Upper lobe of right lung (tissue), 1 donor: ENCODE results near the gene MGAT1. TPM values are rescaled to one million over a fixed set of nuclear protein-coding genes. Genes with fewer than 3 reads are reported as not detected.

ENCODE experiments used
- ATAC-seq: fragments of 200-7000 bp; cut with Tn5 transposase; one replicate; pipeline ENCODE4 v1.9.1; 2020; ENCODE audit warnings: mild to moderate bottlenecking, moderate library complexity
- DNase-seq: peaks from one replicate; pipeline ENCODE4 v3.0.0-alpha.2; 2020
- H3K27ac ChIP-seq: fragments of 200-600 bp; one replicate; pipeline ENCODE4 v1.8.0; 2022
- H3K27me3 ChIP-seq: fragments of 200-600 bp; one replicate; pipeline ENCODE4 v1.8.0; 2022; ENCODE audit warnings: mild to moderate bottlenecking
- H3K36me3 ChIP-seq: fragments of 200-600 bp; one replicate; pipeline ENCODE4 v1.8.0; 2022
- H3K4me1 ChIP-seq: fragments of 200-600 bp; one replicate; pipeline ENCODE4 v1.8.0; 2022
- H3K4me3 ChIP-seq: fragments of 200-600 bp; one replicate; pipeline ENCODE4 v1.8.0; 2022; ENCODE audit warnings: mild to moderate bottlenecking
- H3K9me3 ChIP-seq: fragments of 200-600 bp; one replicate; pipeline ENCODE4 v1.8.0; 2022
- CTCF ChIP-seq: fragments of 200-600 bp; IDR thresholded peaks from one replicate; pipeline ENCODE4 v1.8.0; 2022; ENCODE audit warnings: antibody characterized with exemption
- intact Hi-C: fragments of 100-400 bp; cut with DNase I; formaldehyde crosslinking; loops from one replicate; pipeline ENCODE4 v1.11.0; 2022
- total RNA-seq: library from RNA; stranded (reverse); fragmentation: NEBNext Ultra II Directional; extraction: Animal tissue kit (Norgen Biotek cat#: 25700); gene quantifications from one replicate; pipeline ENCODE4 v1.2.1, GENCODE V29; 2021
- donor health status: DM: no; HTN: yes; CAD: no; lungs with severe emphysema.

MGAT1 gene
- total RNA-seq, 1 donor from 2014 or later = 216 TPM

DNA sequence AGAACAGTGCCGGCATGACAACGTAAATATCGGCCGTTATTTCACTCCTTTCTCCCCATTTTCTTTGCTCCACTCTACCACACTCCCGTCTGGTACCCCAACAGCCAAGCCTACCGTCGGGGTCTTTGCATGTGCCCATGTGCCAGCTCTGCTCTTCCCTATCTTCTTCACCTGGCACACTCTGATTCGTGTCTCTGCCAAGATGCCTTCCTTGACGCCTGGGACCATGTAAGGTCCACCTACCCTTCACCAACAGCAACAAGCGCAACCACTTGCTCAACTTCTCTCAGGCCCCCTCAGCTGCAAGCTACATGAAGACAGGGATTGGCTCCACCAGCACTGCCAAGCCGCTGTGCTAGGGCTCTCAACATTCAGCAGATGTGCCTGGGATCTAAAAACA, 4.4 kb downstream of the MGAT1 start:
- intact Hi-C loops = loop anchor here (10.0 kb wide), 1 partner anchor 57 kb away; no protein-coding TSS in a partner anchor
- ATAC-seq (no peak), DNase-seq (no peak)
- peaks cover 73% of the 10 kb centered on the region for H3K4me1 ChIP-seq
- H3K27me3 ChIP-seq = no peaks in the 10 kb centered on the region
- no peak overlapping the region for H3K4me3 ChIP-seq
- TF ChIP-seq CTCF = no peak
- peaks cover 41% of the 10 kb centered on the region for H3K36me3 ChIP-seq
- no peak overlapping the region for H3K27ac ChIP-seq
- H3K9me3 ChIP-seq = no peaks in the 10 kb centered on the region

DNA sequence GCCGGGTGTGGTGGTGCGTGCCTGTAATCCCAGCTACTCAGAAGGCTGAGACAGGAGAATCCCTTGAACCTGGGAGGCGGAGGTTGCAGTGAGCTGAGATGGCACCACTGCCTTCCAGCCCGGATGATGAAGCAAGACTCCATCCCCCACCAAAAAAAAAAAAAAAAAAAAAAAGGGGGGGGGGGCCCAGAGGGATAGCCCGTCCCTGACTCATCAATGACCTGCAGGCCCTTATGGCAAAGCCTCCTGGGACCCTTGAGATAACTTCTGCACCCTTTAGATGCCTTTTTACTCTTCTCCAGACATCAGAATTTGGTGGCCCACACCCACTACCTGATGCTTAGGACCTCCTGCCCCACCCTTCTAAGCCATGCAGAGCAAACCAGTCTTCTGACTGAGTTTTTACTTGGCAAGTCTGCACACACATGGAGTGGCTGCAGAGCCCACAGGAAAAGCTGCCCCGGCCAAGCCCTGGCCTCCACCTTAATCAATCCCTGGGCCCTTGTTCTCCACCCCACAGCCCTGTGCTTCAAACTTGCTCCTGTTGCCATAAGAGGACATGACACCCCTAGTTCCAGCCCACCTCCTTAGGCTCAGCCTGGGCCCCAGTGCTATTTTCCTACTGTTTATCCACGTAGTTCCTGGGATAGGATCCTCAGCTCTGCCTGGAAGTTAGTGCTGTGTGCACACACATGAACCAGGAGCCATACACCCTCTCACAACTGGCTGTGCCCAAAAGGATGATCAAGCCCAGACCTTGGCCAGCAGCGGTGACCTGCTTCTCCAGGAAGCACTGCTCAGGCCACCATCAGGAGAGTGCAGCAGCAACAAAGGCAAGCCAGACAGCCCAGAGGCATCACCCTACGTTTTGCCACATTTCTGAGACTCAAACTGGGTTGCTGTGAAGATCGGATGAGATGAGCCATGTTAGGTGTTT, 5.1 kb downstream of the MGAT1 start:
- Histone ChIP-seq H3K36me3 (peaks cover 48% of the 10 kb centered on the region), H3K4me1 (peaks cover 73% of the 10 kb centered on the region), H3K27me3 (no peaks in the 10 kb centered on the region), H3K27ac (no peak overlapping the region), H3K4me3 (no peak overlapping the region), H3K9me3 (no peaks in the 10 kb centered on the region)
- intact Hi-C loops = loop anchor here (10.0 kb wide), 1 partner anchor 57 kb away; no protein-coding TSS in a partner anchor
- no peak for TF ChIP-seq CTCF
- DNase-seq (no peak), ATAC-seq (no peak)

- intact Hi-C loops = loop anchor here (10.0 kb wide), 1 partner anchor 59 kb away; no protein-coding TSS in a partner anchor
- Histone ChIP-seq H3K27me3 (no peaks in the 10 kb centered on the region), H3K4me3 (no peak overlapping the region), H3K9me3 (no peaks in the 10 kb centered on the region), H3K27ac (no peak overlapping the region), H3K36me3 (peaks cover 56% of the 10 kb centered on the region), H3K4me1 (peaks cover 62% of the 10 kb centered on the region)
- no peak for TF ChIP-seq CTCF
- no peak for DNase-seq
- ATAC-seq = no peak
Observed at GRCh38 chr5:180795771-180796313, 6.8 kb downstream of the MGAT1 start.

DNA sequence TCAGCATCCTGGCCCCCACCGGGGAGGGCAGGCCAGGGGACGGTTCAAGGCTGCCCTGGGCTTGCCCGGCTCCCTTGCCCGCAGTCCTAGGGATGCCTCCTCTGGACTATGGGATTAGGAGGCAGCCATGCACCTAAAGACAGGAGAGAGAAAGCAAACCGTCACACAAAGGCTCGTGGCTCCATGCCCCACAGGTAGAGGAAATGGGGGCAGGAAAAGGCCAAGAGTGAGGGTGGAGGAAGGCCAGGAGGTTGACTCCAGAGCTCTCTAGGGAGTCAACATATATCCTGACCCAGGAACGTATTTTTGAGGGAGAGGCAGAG, 9.7 kb downstream of the MGAT1 start:
- Histone ChIP-seq H3K4me1 (peaks cover 40% of the 10 kb centered on the region), H3K4me3 (no peak overlapping the region), H3K27ac (no peak overlapping the region), H3K36me3 (peaks cover 63% of the 10 kb centered on the region), H3K9me3 (no peaks in the 10 kb centered on the region), H3K27me3 (no peaks in the 10 kb centered on the region)
- intact Hi-C loops = loop anchor here (10.0 kb wide), 1 partner anchor 62 kb away; no protein-coding TSS in a partner anchor
- TF ChIP-seq CTCF = no peak
- peak; percentile 12 for ATAC-seq
- no peak for DNase-seq

GRCh38 chr5:180792287-180792964, 10.2 kb downstream of the MGAT1 start:
- peak; percentile 4 for ATAC-seq
- H3K9me3 ChIP-seq = no peaks in the 10 kb centered on the region
- TF ChIP-seq CTCF = no peak
- H3K4me3 ChIP-seq = no peak overlapping the region
- H3K27me3 ChIP-seq = no peaks in the 10 kb centered on the region
- no peak overlapping the region for H3K27ac ChIP-seq
- intact Hi-C loops = loop anchor here (10.0 kb wide), 1 partner anchor 62 kb away; no protein-coding TSS in a partner anchor
- peaks cover 63% of the 10 kb centered on the region for H3K36me3 ChIP-seq
- H3K4me1 ChIP-seq = peaks cover 40% of the 10 kb centered on the region
- peak; percentile 62 for DNase-seq
